ENCODE data around the gene ORC3. TPM values are rescaled to one million over a fixed set of nuclear protein-coding genes. Genes with fewer than 3 reads are reported as not detected.

ORC3 gene
- total RNA-seq, result 10 to 100 TPM; 31.5 to 41.3 (median 36.0) TPM

- in situ Hi-C loops (cut with MboI; ENCODE audit: low pct_unique_long_range_greater_than_20kb in 2 of 9, low sequenced_read_pairs in 9 of 9, unreplicated experiment in 9 of 9), result no loop called here
- Histone ChIP-seq H3K27ac (peak within 1 kb of the TSS; percentile 64 to 90), H3K4me1 (replicated peaks in 1 of 2) (peaks cover 4 to 22% of the 10 kb centered on the region in 2 donors), H3K4me3 (peak within 1 kb of the TSS; percentile 78 to 89 (median 82))
- peak; percentile 95 to 99 (median 99) for ATAC-seq (replicated peaks in 6 of 8)
- WGBS, 10 experiments, result 0 to 5% (median 0%) methylated on average over 1 to 12 of the region's 49 CpGs; no CpG with 5 or more reads in 3 of the 10 experiments
These were observed at the start of gene ORC3, which contains the start of gene RARS2 for GRCh38 chr6:87589693-87590416. ORC3 (plus strand) TSS chr6:87590135; CDS start chr6:87590169, 34 bp downstream. RARS2 (minus strand) TSS chr6:87589987; CDS start chr6:87589957, 30 bp downstream.

DNA sequence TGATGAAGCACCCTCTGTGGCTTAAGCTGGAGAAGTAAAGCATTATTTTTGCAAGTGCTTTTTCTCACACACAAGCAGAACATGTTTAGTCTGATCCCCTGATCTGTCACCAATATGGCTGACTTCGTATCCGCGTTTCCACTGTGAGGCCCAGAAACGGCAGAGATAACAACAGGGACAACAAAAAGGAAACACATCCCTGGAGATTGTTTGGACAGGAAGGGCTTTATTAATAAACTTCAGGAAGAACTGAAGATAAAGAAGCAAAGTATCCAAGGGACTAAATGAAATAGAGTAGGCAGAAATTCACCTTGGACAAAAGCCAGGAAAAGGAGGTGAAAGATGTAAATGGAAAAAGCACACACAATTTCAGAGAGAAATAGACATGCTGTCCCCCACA is 49.4 kb upstream of the ORC3 start:
- in situ Hi-C loops (cut with MboI; ENCODE audit: low pct_unique_long_range_greater_than_20kb in 2 of 9, low sequenced_read_pairs in 9 of 9, unreplicated experiment in 9 of 9), result no loop called here
- no peak overlapping the region for H3K4me3 ChIP-seq
- WGBS, 10 experiments, result 61 to 100% (median 99%) methylated on average over 4 of the region's 4 CpGs
- no peak for ATAC-seq (replicated peaks in 6 of 8)
- H3K27ac ChIP-seq, result no peak overlapping the region
- H3K4me1 ChIP-seq (replicated peaks in 1 of 2), result no peaks in the 10 kb centered on the region

DNA sequence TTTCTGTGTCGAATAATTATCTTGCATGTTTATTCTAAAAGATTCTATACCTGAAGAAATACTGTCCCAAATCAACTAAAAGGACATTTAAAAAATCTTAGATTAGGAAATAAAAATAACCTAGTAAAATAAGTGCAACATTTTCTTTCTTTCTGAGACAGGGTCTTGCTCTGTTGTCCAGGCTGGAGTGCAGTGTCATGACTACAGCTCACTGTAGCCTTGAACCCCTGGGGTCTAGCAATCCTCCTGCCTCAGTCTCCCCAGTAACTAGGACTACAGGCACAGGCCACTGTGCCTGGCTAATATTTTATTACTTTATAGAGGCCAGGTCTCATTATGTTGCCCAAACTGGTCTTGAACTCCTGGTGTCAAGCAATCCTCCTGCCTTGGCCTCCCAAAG is 48.9 kb upstream of the ORC3 start:
- no peak overlapping the region for H3K4me3 ChIP-seq
- in situ Hi-C loops (cut with MboI; ENCODE audit: low pct_unique_long_range_greater_than_20kb in 2 of 9, low sequenced_read_pairs in 9 of 9, unreplicated experiment in 9 of 9), result no loop called here
- no peak for ATAC-seq (replicated peaks in 6 of 8)
- H3K27ac ChIP-seq, result no peak overlapping the region
- no peaks in the 10 kb centered on the region for H3K4me1 ChIP-seq (replicated peaks in 1 of 2)
- 86 to 100% (median 100%) methylated on average over 1 of the region's 1 CpG for WGBS, 10 experiments

DNA sequence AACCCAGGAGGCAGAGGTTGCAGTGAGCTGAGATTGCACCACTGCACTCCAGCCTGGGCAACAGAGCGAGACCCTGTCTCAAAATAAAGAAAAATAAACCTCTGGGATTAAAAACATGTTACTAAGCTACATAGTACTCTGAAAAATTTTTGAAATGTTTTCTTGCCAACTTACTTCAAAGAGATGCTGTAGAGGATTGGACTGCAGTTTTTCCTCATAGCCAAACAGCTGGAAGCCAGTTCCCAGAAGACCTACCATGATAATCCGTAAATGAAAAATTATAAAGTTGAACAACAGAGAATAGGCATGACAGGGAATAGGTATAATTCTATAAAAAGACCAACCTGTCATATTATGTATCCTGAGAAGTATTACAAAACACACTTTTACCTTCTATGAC is 48.2 kb upstream of the ORC3 start:
- no peak for ATAC-seq (replicated peaks in 6 of 8)
- Histone ChIP-seq H3K4me1 (replicated peaks in 1 of 2) (no peaks in the 10 kb centered on the region), H3K27ac (no peak overlapping the region), H3K4me3 (no peak overlapping the region)
- WGBS, 10 experiments, result 47 to 100% (median 73%) methylated on average over 1 to 2 of the region's 2 CpGs; no CpG with 5 or more reads in 3 of the 10 experiments
- in situ Hi-C loops (cut with MboI; ENCODE audit: low pct_unique_long_range_greater_than_20kb in 2 of 9, low sequenced_read_pairs in 9 of 9, unreplicated experiment in 9 of 9), result no loop called here

DNA sequence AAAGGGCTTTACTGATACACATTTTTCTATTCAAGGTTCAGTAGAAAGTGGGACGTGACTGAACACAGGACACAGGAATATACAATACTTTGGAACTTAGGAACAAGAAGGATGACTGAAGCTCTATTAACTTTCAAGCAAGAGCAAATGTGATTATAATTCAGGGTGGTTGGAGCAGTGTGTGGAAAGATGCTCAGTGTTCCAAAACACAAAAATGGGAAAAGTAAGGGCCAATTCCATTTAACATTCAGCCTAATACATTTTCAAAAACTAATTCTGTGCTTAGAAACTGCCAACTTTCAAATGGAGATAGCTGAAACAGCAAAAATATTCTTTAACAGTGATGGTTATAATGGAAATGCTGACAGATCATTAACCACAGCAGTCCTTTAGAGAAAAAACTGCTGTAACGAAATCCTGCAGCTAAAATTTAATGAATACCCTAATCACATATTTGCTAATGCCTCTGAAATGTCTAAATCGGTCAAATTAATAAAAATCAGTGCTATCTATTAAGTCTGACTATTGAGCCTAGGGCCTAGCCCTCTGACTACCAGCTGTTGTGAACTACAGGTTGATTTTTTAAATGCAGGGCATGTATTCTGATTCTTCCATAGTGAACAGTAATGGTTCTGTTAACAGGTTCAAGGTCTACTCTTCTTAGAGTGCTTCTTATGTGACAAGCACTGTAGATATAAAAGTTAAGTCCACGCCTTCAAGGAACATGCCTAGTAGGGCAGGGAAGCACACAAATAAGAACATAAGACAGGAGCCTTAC is 46.0 kb upstream of the ORC3 start:
- Histone ChIP-seq H3K4me3 (no peak overlapping the region), H3K4me1 (replicated peaks in 1 of 2) (no peaks in the 10 kb centered on the region), H3K27ac (no peak overlapping the region)
- WGBS, 10 experiments, result 65 to 100% (median 90%) methylated on average over 1 to 4 of the region's 4 CpGs
- ATAC-seq (replicated peaks in 6 of 8), result no peak
- in situ Hi-C loops (cut with MboI; ENCODE audit: low pct_unique_long_range_greater_than_20kb in 2 of 9, low sequenced_read_pairs in 9 of 9, unreplicated experiment in 9 of 9), result no loop called here

DNA sequence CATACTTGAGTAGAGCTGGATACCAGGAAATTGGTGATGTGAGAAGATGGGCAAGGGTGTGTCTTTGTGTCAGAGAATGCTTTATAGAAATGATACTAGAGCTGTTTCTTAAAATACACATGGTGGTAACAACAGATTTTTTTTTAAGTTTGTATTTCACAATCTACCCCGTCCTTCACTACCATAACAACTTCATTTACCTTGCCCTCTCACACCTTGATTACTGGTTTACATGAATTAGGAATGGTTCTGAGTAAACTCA is 45.5 kb upstream of the ORC3 start:
- no peaks in the 10 kb centered on the region for H3K4me1 ChIP-seq (replicated peaks in 1 of 2)
- WGBS, 10 experiments, result 67 to 100% (median 100%) methylated on average over 1 of the region's 1 CpG; no CpG with 5 or more reads in 1 of the 10 experiments
- H3K4me3 ChIP-seq, result no peak overlapping the region
- H3K27ac ChIP-seq, result no peak overlapping the region
- in situ Hi-C loops (cut with MboI; ENCODE audit: low pct_unique_long_range_greater_than_20kb in 2 of 9, low sequenced_read_pairs in 9 of 9, unreplicated experiment in 9 of 9), result no loop called here
- ATAC-seq (replicated peaks in 6 of 8), result no peak

DNA sequence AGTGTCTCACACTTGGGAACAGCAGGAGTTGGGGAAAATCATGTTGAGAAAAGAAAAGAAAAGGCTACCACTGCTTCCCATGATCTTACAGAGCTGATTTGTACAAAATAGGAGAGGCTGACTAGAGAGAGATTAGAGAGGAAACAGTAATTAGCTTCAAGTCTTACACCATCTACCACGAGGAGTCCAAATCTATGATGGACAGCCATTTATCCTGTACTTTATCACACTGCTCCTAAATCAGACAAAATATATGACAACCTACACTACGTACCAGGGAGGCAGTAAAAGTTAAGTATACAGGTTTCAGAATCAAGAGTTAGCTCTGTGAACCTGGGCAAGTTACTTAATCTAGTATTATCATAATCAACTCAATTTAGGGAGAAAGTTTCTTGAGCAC is 38.1 kb upstream of the ORC3 start:
- Histone ChIP-seq H3K4me3 (no peak overlapping the region), H3K27ac (no peak overlapping the region), H3K4me1 (replicated peaks in 1 of 2) (no peaks in the 10 kb centered on the region)
- ATAC-seq (replicated peaks in 6 of 8), result no peak
- WGBS, 10 experiments, result 80 to 100% (median 89%) methylated on average over 1 to 2 of the region's 2 CpGs; no CpG with 5 or more reads in 4 of the 10 experiments
- in situ Hi-C loops (cut with MboI; ENCODE audit: low pct_unique_long_range_greater_than_20kb in 2 of 9, low sequenced_read_pairs in 9 of 9, unreplicated experiment in 9 of 9), result no loop called here

- no peak overlapping the region for H3K27ac ChIP-seq
- in situ Hi-C loops (cut with MboI; ENCODE audit: low pct_unique_long_range_greater_than_20kb in 2 of 9, low sequenced_read_pairs in 9 of 9, unreplicated experiment in 9 of 9), result no loop called here
- no peak overlapping the region for H3K4me3 ChIP-seq
- ATAC-seq (replicated peaks in 6 of 8), result no peak
- 75 to 100% (median 97%) methylated on average over 1 to 4 of the region's 4 CpGs; no CpG with 5 or more reads in 1 of the 10 experiments for WGBS, 10 experiments
- no peaks in the 10 kb centered on the region for H3K4me1 ChIP-seq (replicated peaks in 1 of 2)
These were observed 36.7 kb upstream of the ORC3 start for GRCh38 chr6:87553159-87553765.

GRCh38 chr6:87555506-87555905 is 34.4 kb upstream of the ORC3 start:
- no peaks in the 10 kb centered on the region for H3K4me1 ChIP-seq (replicated peaks in 1 of 2)
- in situ Hi-C loops (cut with MboI; ENCODE audit: low pct_unique_long_range_greater_than_20kb in 2 of 9, low sequenced_read_pairs in 9 of 9, unreplicated experiment in 9 of 9), result no loop called here
- no peak overlapping the region for H3K27ac ChIP-seq
- ATAC-seq (replicated peaks in 6 of 8), result no peak
- H3K4me3 ChIP-seq, result no peak overlapping the region

- H3K4me1 ChIP-seq (replicated peaks in 1 of 2), result no peaks in the 10 kb centered on the region
- no peak for ATAC-seq (replicated peaks in 6 of 8)
- no peak overlapping the region for H3K4me3 ChIP-seq
- in situ Hi-C loops (cut with MboI; ENCODE audit: low pct_unique_long_range_greater_than_20kb in 2 of 9, low sequenced_read_pairs in 9 of 9, unreplicated experiment in 9 of 9), result no loop called here
- no peak overlapping the region for H3K27ac ChIP-seq
These were observed 31.5 kb upstream of the ORC3 start for GRCh38 chr6:87558446-87558845.

GRCh38 chr6:87561017-87561416 is 28.9 kb upstream of the ORC3 start:
- in situ Hi-C loops (cut with MboI; ENCODE audit: low pct_unique_long_range_greater_than_20kb in 2 of 9, low sequenced_read_pairs in 9 of 9, unreplicated experiment in 9 of 9), result no loop called here
- 38 to 100% (median 82%) methylated on average over 1 of the region's 1 CpG; no CpG with 5 or more reads in 3 of the 10 experiments for WGBS, 10 experiments
- ATAC-seq (replicated peaks in 6 of 8), result peak in 3 of 8 experiments; percentile 90 to 98 (median 93)
- H3K4me3 ChIP-seq, result no peak overlapping the region
- H3K27ac ChIP-seq, result no peak overlapping the region
- H3K4me1 ChIP-seq (replicated peaks in 1 of 2), result no peaks in the 10 kb centered on the region

- H3K4me1 ChIP-seq (replicated peaks in 1 of 2), result no peaks in the 10 kb centered on the region
- H3K27ac ChIP-seq, result no peak overlapping the region
- ATAC-seq (replicated peaks in 6 of 8), result no peak
- no peak overlapping the region for H3K4me3 ChIP-seq
- in situ Hi-C loops (cut with MboI; ENCODE audit: low pct_unique_long_range_greater_than_20kb in 2 of 9, low sequenced_read_pairs in 9 of 9, unreplicated experiment in 9 of 9), result no loop called here
- WGBS, 10 experiments, result 76 to 100% (median 97%) methylated on average over 3 to 4 of the region's 4 CpGs
These were observed 17.9 kb upstream of the ORC3 start for GRCh38 chr6:87572021-87572420.

GRCh38 chr6:87572883-87573282 is 17.1 kb upstream of the ORC3 start:
- Histone ChIP-seq H3K27ac (no peak overlapping the region), H3K4me1 (replicated peaks in 1 of 2) (no peaks in the 10 kb centered on the region), H3K4me3 (no peak overlapping the region)
- ATAC-seq (replicated peaks in 6 of 8), result no peak
- WGBS, 10 experiments, result 92 to 100% (median 95%) methylated on average over 1 to 3 of the region's 3 CpGs; no CpG with 5 or more reads in 3 of the 10 experiments
- in situ Hi-C loops (cut with MboI; ENCODE audit: low pct_unique_long_range_greater_than_20kb in 2 of 9, low sequenced_read_pairs in 9 of 9, unreplicated experiment in 9 of 9), result no loop called here

Measured in motor neuron (in vitro differentiated cells).